Astrocyte (in vitro differentiated cells and primary cell): ENCODE results near the gene CHCT1. TPM values are rescaled to one million over a fixed set of nuclear protein-coding genes. Genes with fewer than 3 reads are reported as not detected.
"Not testable (repeated sequence)": the region's sequence is repeated elsewhere in the genome, so short reads cannot be mapped to it uniquely, and the experiment has no call there.

Source experiments
- DNase-seq: peaks from one replicate; pipeline ENCODE4 v3.0.0-alpha.2; 2010; ENCODE audit warnings: low read depth
- FAIRE-seq: peaks from 2 replicates; lab custom pipeline; 2011; peaks lifted over from hg19 to GRCh38; lab: Jason Lieb, UNC
- H2AFZ ChIP-seq: 2 replicates; pipeline ENCODE4 v1.6.0; 2012; ENCODE audit warnings: low read depth, low read length, inconsistent platforms
- H3K27ac ChIP-seq: 2 replicates; pipeline ENCODE4 v1.5.1; 2011; ENCODE audit warnings: low read depth, low read length, inconsistent platforms
- H3K27me3 ChIP-seq: 2 replicates; pipeline ENCODE4 v1.6.0; 2011; ENCODE audit warnings: low read length, inconsistent platforms; ENCODE audit not compliant: insufficient read depth
- H3K36me3 ChIP-seq: 2 replicates; pipeline ENCODE4 v1.5.1; 2011; ENCODE audit warnings: low read length, inconsistent platforms; ENCODE audit not compliant: insufficient read depth
- H3K4me1 ChIP-seq: 2 replicates; pipeline ENCODE4 v1.5.1; 2011; ENCODE audit warnings: low read length, inconsistent platforms; ENCODE audit not compliant: insufficient read depth
- H3K4me2 ChIP-seq: 2 replicates; pipeline ENCODE4 v1.6.0; 2012; ENCODE audit warnings: low read length, inconsistent platforms
- H3K4me3 ChIP-seq: 2 replicates; pipeline ENCODE4 v1.5.1; 2011; ENCODE audit warnings: low read depth, mild to moderate bottlenecking, low read length, inconsistent platforms; ENCODE audit not compliant: insufficient read depth
- H3K79me2 ChIP-seq: 2 replicates; pipeline ENCODE4 v1.6.0; 2012; ENCODE audit warnings: mild to moderate bottlenecking, low read length, inconsistent platforms; ENCODE audit not compliant: insufficient read depth
- H3K9ac ChIP-seq: 2 replicates; pipeline ENCODE4 v1.6.0; 2012; ENCODE audit warnings: mild to moderate bottlenecking, low read length, inconsistent platforms
- H3K9me3 ChIP-seq: 2 replicates; pipeline ENCODE4 v1.5.1; 2012; ENCODE audit warnings: low read depth, mild to moderate bottlenecking, low read length, inconsistent platforms; ENCODE audit not compliant: insufficient read depth
- H4K20me1 ChIP-seq: 2 replicates; pipeline ENCODE4 v1.6.0; 2012; ENCODE audit warnings: low read length, inconsistent platforms; ENCODE audit not compliant: insufficient read depth
- H3K27ac Mint-ChIP-seq: one replicate; pipeline ENCODE4 v1.8.0; 2021; ENCODE audit warnings: mild to moderate bottlenecking, mixed read lengths; ENCODE audit not compliant: unreplicated experiment
- H3K27me3 Mint-ChIP-seq: one replicate; pipeline ENCODE4 v1.8.0; 2021; ENCODE audit warnings: low read depth, mixed read lengths; ENCODE audit not compliant: unreplicated experiment
- H3K36me3 Mint-ChIP-seq: one replicate; pipeline ENCODE4 v1.8.0; 2021; ENCODE audit warnings: low read depth, mixed read lengths; ENCODE audit not compliant: unreplicated experiment
- H3K4me1 Mint-ChIP-seq: one replicate; pipeline ENCODE4 v1.8.0; 2021; ENCODE audit warnings: low read depth, mixed read lengths; ENCODE audit not compliant: unreplicated experiment
- H3K4me3 Mint-ChIP-seq: one replicate; pipeline ENCODE4 v1.8.0; 2021; ENCODE audit warnings: mild to moderate bottlenecking, moderate library complexity, mixed read lengths; ENCODE audit not compliant: unreplicated experiment
- H3K9me3 Mint-ChIP-seq: one replicate; pipeline ENCODE4 v1.8.0; 2021; ENCODE audit warnings: mild to moderate bottlenecking, mixed read lengths; ENCODE audit not compliant: unreplicated experiment
- EZH2 ChIP-seq: IDR thresholded peaks from 2 replicates; pipeline ENCODE4 v1.6.1; 2012; ENCODE audit warnings: mild to moderate bottlenecking, low read length, inconsistent platforms; ENCODE audit not compliant: insufficient read depth
- total RNA-seq: library from RNA; stranded (reverse); gene quantifications from 2 replicates; pipeline ENCODE4 v1.2.1, GENCODE V29; 2021
- TF ChIP-seq, protein P1 (sequence below): IDR thresholded peaks from 2 replicates; pipeline ENCODE4 v1.5.1; 2011; ENCODE audit warnings: low read depth, mild to moderate bottlenecking, inconsistent platforms, low read length, moderate library complexity; ENCODE audit not compliant: insufficient read depth

Gene CHCT1
- total RNA-seq, 1 donor from 2014 or later, result not detected

DNA sequence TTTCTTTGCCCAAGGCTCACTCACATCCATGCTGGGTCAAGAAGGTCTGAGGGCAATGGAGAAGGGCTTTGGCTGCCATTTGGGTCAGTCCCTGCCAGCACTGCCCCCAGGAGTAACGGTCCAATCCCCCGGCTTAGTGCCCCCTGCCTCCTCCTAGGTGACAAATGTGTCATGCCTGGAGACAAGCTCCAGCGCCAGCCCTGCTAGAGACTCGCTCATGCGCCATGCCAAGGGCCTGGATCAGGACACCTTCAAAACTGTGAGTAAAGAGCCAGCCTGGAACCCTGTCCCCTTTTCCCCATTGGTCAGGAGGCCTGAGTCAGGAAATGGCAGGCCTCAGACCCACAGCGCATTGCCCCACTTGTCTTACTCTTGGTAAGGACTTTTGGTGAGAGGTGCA, 3.3 kb downstream of the CHCT1 start:
- Mint-ChIP-seq H3K27me3 (peaks cover 18% of the 10 kb centered on the region), H3K36me3 (no peaks in the 10 kb centered on the region), H3K27ac (no peak overlapping the region), H3K4me3 (no peak overlapping the region), H3K9me3 (no peaks in the 10 kb centered on the region), H3K4me1 (no peaks in the 10 kb centered on the region)
- Histone ChIP-seq H3K4me2 (no peak overlapping the region), H3K79me2 (no peaks in the 10 kb centered on the region), H3K9ac (no peak overlapping the region), H3K36me3 (no peaks in the 10 kb centered on the region), H3K27ac (no peak overlapping the region), H2AFZ (no peak overlapping the region), H3K9me3 (no peaks in the 10 kb centered on the region), H3K27me3 (peaks cover 2% of the 10 kb centered on the region), H3K4me3 (no peak overlapping the region), H3K4me1 (peaks cover 2% of the 10 kb centered on the region), H4K20me1 (no peaks in the 10 kb centered on the region)
- FAIRE-seq (no peak), DNase-seq (no peak)
- no peak for TF ChIP-seq EZH2
- TF ChIP-seq, protein P1, sequence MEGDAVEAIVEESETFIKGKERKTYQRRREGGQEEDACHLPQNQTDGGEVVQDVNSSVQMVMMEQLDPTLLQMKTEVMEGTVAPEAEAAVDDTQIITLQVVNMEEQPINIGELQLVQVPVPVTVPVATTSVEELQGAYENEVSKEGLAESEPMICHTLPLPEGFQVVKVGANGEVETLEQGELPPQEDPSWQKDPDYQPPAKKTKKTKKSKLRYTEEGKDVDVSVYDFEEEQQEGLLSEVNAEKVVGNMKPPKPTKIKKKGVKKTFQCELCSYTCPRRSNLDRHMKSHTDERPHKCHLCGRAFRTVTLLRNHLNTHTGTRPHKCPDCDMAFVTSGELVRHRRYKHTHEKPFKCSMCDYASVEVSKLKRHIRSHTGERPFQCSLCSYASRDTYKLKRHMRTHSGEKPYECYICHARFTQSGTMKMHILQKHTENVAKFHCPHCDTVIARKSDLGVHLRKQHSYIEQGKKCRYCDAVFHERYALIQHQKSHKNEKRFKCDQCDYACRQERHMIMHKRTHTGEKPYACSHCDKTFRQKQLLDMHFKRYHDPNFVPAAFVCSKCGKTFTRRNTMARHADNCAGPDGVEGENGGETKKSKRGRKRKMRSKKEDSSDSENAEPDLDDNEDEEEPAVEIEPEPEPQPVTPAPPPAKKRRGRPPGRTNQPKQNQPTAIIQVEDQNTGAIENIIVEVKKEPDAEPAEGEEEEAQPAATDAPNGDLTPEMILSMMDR, result no peak

DNA sequence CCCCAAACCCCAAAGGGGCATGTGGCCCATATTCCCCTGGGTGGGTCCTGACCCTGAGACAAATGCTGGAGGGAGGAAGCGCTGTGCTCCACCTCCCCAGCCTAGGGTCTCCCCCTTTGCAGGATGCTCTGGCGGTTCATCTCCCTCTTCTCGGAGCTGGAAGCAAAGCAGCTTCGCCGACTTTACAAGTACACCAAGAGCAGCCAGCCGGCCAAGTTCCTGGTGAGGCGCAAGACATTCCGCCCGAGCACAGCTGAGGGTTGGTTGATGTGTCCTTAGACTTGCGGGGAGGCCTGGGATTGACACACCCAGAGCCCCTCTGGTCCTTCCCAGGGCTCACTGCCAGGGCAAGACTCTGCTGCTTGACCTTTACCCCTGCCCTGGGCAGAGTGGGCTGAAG, 4.3 kb downstream of the CHCT1 start:
- Histone ChIP-seq H3K36me3 (no peaks in the 10 kb centered on the region), H3K27ac (no peak overlapping the region), H2AFZ (no peak overlapping the region), H3K4me1 (no peaks in the 10 kb centered on the region), H3K4me3 (no peak overlapping the region), H4K20me1 (no peaks in the 10 kb centered on the region), H3K9me3 (no peaks in the 10 kb centered on the region), H3K4me2 (no peak overlapping the region), H3K9ac (no peak overlapping the region), H3K79me2 (no peaks in the 10 kb centered on the region), H3K27me3 (peaks cover 2% of the 10 kb centered on the region)
- no peak for TF ChIP-seq EZH2
- TF ChIP-seq, protein P1, result no peak
- Mint-ChIP-seq H3K36me3 (peaks cover 4% of the 10 kb centered on the region), H3K4me3 (no peak overlapping the region), H3K9me3 (peaks cover 4% of the 10 kb centered on the region), H3K27me3 (peaks cover 21% of the 10 kb centered on the region), H3K4me1 (no peaks in the 10 kb centered on the region), H3K27ac (no peak overlapping the region)
- DNase-seq (no peak), FAIRE-seq (no peak)

- Mint-ChIP-seq H3K9me3 (peaks cover 11% of the 10 kb centered on the region), H3K27me3 (peaks cover 22% of the 10 kb centered on the region)
- H3K36me3 ChIP-seq, FAIRE-seq, H3K4me2 ChIP-seq, H4K20me1 ChIP-seq, H3K9me3 ChIP-seq, H3K4me3 Mint-ChIP-seq, H3K27ac ChIP-seq, H3K27me3 ChIP-seq, H2AFZ ChIP-seq, H3K79me2 ChIP-seq, DNase-seq, H3K4me3 ChIP-seq, H3K27ac Mint-ChIP-seq, H3K36me3 Mint-ChIP-seq, H3K9ac ChIP-seq, H3K4me1 ChIP-seq, H3K4me1 Mint-ChIP-seq: not testable (repeated sequence)
Measured at GRCh38 chr17:60428491-60428890, 6.2 kb downstream of the CHCT1 start.

- H3K27me3 ChIP-seq, DNase-seq, FAIRE-seq, H3K4me1 ChIP-seq, H3K4me3 Mint-ChIP-seq, H3K4me3 ChIP-seq, H3K36me3 Mint-ChIP-seq, H3K4me2 ChIP-seq, H3K36me3 ChIP-seq, H4K20me1 ChIP-seq, H3K9ac ChIP-seq, H3K9me3 ChIP-seq, H3K27ac Mint-ChIP-seq, H3K79me2 ChIP-seq, H2AFZ ChIP-seq, H3K27ac ChIP-seq, H3K4me1 Mint-ChIP-seq: not testable (repeated sequence)
- Mint-ChIP-seq H3K27me3 (peaks cover 17% of the 10 kb centered on the region), H3K9me3 (peaks cover 11% of the 10 kb centered on the region)
Measured at GRCh38 chr17:60430561-60430960, 8.3 kb downstream of the CHCT1 start.
